ENCODE data around the gene APOA5. TPM values are rescaled to one million over a fixed set of nuclear protein-coding genes. Genes with fewer than 3 reads are reported as not detected.

APOA5 gene
- polyA plus RNA-seq, 3 donors = not detected

DNA sequence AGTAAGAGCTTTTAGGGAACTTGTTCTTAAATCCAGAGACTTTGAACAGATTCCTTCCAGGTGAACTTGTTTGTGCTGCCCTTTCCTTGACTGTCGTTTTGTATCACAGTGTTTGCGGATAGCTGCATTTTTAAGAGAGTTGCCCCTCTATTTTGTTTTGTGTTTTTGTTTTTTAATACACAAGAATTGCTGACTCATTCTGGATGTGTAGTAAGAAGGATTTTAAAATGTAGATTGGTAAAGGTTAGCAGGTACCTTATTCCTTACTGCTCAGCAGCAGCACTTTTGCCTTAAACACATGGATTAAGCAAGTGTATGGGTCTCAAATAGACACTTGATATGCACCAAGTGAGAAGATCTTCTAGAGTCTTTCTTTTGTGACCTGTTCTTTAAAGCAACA is 8.9 kb upstream of the APOA5 start:
- Histone ChIP-seq H3K9me3 (replicated peaks in 1 of 2; ENCODE audit: control insufficient read depth in 1 of 2, insufficient read depth in 1 of 2, low read length in 2 of 2) (no peaks in the 10 kb centered on the region), H2AFZ (ENCODE audit: insufficient read depth, low read depth, low read length, poor library complexity, severe bottlenecking) (no peak overlapping the region), H3K27me3 (ENCODE audit: control insufficient read depth in 2 of 2, insufficient read depth in 2 of 2, low read length in 2 of 2) (no peaks in the 10 kb centered on the region), H3K4me2 (replicated peaks; ENCODE audit: extremely low read depth, low read length, poor library complexity, severe bottlenecking) (no peak overlapping the region), H3K79me2 (ENCODE audit: insufficient read depth, low read length) (no peaks in the 10 kb centered on the region), H3K4me1 (ENCODE audit: control insufficient read depth in 1 of 2, insufficient read depth in 2 of 2, low read length in 2 of 2) (no peaks in the 10 kb centered on the region), H3K9ac (ENCODE audit: insufficient read depth, low read length, poor library complexity, severe bottlenecking) (no peak overlapping the region), H3K4me3 (replicated peaks in 1 of 3; ENCODE audit: low read depth in 2 of 3, low read length in 3 of 3) (no peak overlapping the region), H3K27ac (ENCODE audit: low read depth in 1 of 2, low read length in 2 of 2) (no peak overlapping the region), H4K20me1 (ENCODE audit: insufficient read depth, low read length) (no peaks in the 10 kb centered on the region), H3K36me3 (replicated peaks in 1 of 2; ENCODE audit: control insufficient read depth in 1 of 2, insufficient read depth in 2 of 2, low read length in 2 of 2) (no peaks in the 10 kb centered on the region)
- no peaks in the 10 kb centered on the region for H3K36me3 Mint-ChIP-seq
- H3K27me3 Mint-ChIP-seq (ENCODE audit: low read depth in 3 of 3) = peaks cover 0 to 6% (median 1%) of the 10 kb centered on the region in 3 donors
- intact Hi-C loops (cut with micrococcal nuclease) = no loop called here
- no peak overlapping the region for H3K27ac Mint-ChIP-seq
- TF ChIP-seq, protein P1, sequence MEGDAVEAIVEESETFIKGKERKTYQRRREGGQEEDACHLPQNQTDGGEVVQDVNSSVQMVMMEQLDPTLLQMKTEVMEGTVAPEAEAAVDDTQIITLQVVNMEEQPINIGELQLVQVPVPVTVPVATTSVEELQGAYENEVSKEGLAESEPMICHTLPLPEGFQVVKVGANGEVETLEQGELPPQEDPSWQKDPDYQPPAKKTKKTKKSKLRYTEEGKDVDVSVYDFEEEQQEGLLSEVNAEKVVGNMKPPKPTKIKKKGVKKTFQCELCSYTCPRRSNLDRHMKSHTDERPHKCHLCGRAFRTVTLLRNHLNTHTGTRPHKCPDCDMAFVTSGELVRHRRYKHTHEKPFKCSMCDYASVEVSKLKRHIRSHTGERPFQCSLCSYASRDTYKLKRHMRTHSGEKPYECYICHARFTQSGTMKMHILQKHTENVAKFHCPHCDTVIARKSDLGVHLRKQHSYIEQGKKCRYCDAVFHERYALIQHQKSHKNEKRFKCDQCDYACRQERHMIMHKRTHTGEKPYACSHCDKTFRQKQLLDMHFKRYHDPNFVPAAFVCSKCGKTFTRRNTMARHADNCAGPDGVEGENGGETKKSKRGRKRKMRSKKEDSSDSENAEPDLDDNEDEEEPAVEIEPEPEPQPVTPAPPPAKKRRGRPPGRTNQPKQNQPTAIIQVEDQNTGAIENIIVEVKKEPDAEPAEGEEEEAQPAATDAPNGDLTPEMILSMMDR (IDR thresholded peaks at IDR 0.05) = no peak
- H3K4me1 Mint-ChIP-seq = no peaks in the 10 kb centered on the region
- no peak overlapping the region for H3K4me3 Mint-ChIP-seq
- peaks cover 0 to 2% (median 0%) of the 10 kb centered on the region in 7 donors for H3K9me3 Mint-ChIP-seq
- DNase-seq = no peak
- no CpG with 5 or more reads among the region's 2 CpGs for WGBS (ENCODE audit: insufficient coverage)

DNA sequence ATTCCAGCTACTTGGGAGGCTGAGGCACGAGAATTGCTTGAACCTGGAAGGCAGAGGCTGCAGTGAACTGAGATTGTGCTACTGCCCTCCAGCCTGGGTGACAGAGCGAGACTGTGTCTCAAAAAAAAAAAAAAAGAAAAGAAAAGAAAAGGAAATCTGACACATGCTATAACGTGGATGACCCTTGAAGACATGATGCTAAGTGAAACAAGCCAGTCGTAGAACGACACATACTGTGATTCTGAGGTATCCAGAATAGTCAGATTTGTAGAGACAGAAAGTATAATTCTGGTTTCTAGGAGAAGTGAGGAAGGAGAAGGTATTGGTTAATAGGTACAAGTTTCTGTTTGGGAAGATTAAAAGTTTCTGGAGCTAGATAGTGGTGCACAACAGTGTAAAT is 6.7 kb upstream of the APOA5 start:
- Mint-ChIP-seq H3K27ac (no peak overlapping the region), H3K27me3 (ENCODE audit: low read depth in 3 of 3) (peaks cover 0 to 6% (median 0%) of the 10 kb centered on the region in 3 donors), H3K36me3 (no peaks in the 10 kb centered on the region), H3K4me1 (peaks cover 2% of the 10 kb centered on the region), H3K9me3 (peaks cover 0 to 2% (median 0%) of the 10 kb centered on the region in 7 donors), H3K4me3 (peak overlapping the region in 1 of 2 donors; percentile 6)
- no peak overlapping the region for H3K4me2 ChIP-seq (replicated peaks; ENCODE audit: extremely low read depth, low read length, poor library complexity, severe bottlenecking)
- intact Hi-C loops (cut with micrococcal nuclease) = loop anchor here in 1 of 2 donors (5.0 kb wide), 1 partner anchor 309 kb away; no protein-coding TSS in a partner anchor
- H3K4me3 ChIP-seq (replicated peaks in 1 of 3; ENCODE audit: low read depth in 2 of 3, low read length in 3 of 3) = no peak overlapping the region
- no peak overlapping the region for H2AFZ ChIP-seq (ENCODE audit: insufficient read depth, low read depth, low read length, poor library complexity, severe bottlenecking)
- H3K27me3 ChIP-seq (ENCODE audit: control insufficient read depth in 2 of 2, insufficient read depth in 2 of 2, low read length in 2 of 2) = no peaks in the 10 kb centered on the region
- WGBS (ENCODE audit: insufficient coverage) = 84% methylated on average over 5 of the region's 5 CpGs
- no peak for DNase-seq
- TF ChIP-seq, protein P1 (IDR thresholded peaks at IDR 0.05) = no peak
- no peaks in the 10 kb centered on the region for H3K79me2 ChIP-seq (ENCODE audit: insufficient read depth, low read length)
- H3K36me3 ChIP-seq (replicated peaks in 1 of 2; ENCODE audit: control insufficient read depth in 1 of 2, insufficient read depth in 2 of 2, low read length in 2 of 2) = no peaks in the 10 kb centered on the region
- no peaks in the 10 kb centered on the region for H3K4me1 ChIP-seq (ENCODE audit: control insufficient read depth in 1 of 2, insufficient read depth in 2 of 2, low read length in 2 of 2)
- H3K9ac ChIP-seq (ENCODE audit: insufficient read depth, low read length, poor library complexity, severe bottlenecking) = no peak overlapping the region
- no peaks in the 10 kb centered on the region for H4K20me1 ChIP-seq (ENCODE audit: insufficient read depth, low read length)
- no peaks in the 10 kb centered on the region for H3K9me3 ChIP-seq (replicated peaks in 1 of 2; ENCODE audit: control insufficient read depth in 1 of 2, insufficient read depth in 1 of 2, low read length in 2 of 2)
- no peak overlapping the region for H3K27ac ChIP-seq (ENCODE audit: low read depth in 1 of 2, low read length in 2 of 2)
